Measurements from ENCODE around the gene TIAM2.

DNA sequence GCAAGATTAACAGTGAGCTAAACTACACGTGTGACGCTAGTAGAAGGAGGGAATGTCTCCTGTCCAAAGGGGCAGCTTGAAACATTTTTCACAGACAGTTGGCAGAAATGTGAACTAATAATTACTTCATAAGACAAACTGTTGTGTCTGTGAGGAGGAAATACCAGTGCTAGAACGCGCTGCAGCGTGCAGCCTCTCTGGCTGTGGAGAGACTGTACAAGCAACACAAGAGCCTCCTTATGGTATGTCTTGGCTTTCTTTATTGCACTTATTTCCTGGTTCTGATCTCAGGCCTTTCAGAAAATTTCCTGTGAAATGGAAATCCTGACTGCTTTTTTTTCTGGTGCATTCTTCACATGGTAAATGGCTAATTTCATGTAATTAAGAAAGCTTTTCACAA is 25.3 kb upstream of the TIAM2 start:
- TF ChIP-seq, protein P1, sequence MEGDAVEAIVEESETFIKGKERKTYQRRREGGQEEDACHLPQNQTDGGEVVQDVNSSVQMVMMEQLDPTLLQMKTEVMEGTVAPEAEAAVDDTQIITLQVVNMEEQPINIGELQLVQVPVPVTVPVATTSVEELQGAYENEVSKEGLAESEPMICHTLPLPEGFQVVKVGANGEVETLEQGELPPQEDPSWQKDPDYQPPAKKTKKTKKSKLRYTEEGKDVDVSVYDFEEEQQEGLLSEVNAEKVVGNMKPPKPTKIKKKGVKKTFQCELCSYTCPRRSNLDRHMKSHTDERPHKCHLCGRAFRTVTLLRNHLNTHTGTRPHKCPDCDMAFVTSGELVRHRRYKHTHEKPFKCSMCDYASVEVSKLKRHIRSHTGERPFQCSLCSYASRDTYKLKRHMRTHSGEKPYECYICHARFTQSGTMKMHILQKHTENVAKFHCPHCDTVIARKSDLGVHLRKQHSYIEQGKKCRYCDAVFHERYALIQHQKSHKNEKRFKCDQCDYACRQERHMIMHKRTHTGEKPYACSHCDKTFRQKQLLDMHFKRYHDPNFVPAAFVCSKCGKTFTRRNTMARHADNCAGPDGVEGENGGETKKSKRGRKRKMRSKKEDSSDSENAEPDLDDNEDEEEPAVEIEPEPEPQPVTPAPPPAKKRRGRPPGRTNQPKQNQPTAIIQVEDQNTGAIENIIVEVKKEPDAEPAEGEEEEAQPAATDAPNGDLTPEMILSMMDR (IDR thresholded peaks at IDR 0.05; ENCODE audit: insufficient read depth, low read length), result no peak
- no peak for TF ChIP-seq POLR2AphosphoS5 (IDR thresholded peaks at IDR 0.05; ENCODE audit: low read depth)
